Natural killer cell treated with Interleukin-12 subunit alpha and Interleukin-12 subunit beta and Interleukin-15 and Interleukin-18, amount 100 ng/mL, for 72 hours (primary cell): ENCODE measurements around the gene BATF2. TPM values are rescaled to one million over a fixed set of nuclear protein-coding genes. Genes with fewer than 3 reads are reported as not detected.

Source experiments
- ATAC-seq, 2 donors: fragments of 150-1000 bp; cut with Tn5 transposase in 1 of 2; sonication (Bioruptor Pico), chemical (Tn5 transposase) in 1 of 2; 2 replicates each; pipeline ENCODE4 v1.10.0; 2021
- DNase-seq: peaks from one replicate; pipeline ENCODE4 v3.0.0; 2022; ENCODE audit warnings: low spot score
- H3K27ac Mint-ChIP-seq, 2 donors: 1 replicate in 1 of 2; 2 replicates in 1 of 2; pipeline ENCODE4 v1.8.0; 2022; ENCODE audit warnings: mixed read lengths in 2 of 2, mild to moderate bottlenecking in 1 of 2, moderate library complexity in 1 of 2
- H3K27me3 Mint-ChIP-seq, 2 donors: 1 replicate in 1 of 2; 2 replicates in 1 of 2; pipeline ENCODE4 v1.8.0; 2022; ENCODE audit warnings: mixed read lengths in 2 of 2
- H3K36me3 Mint-ChIP-seq: one replicate; pipeline ENCODE4 v1.8.0; 2022; ENCODE audit warnings: mixed read lengths
- H3K4me1 Mint-ChIP-seq, 2 donors: 1 replicate in 1 of 2; 2 replicates in 1 of 2; pipeline ENCODE4 v1.8.0; 2022; ENCODE audit warnings: low read depth in 2 of 2, mixed read lengths in 2 of 2, mild to moderate bottlenecking in 1 of 2
- H3K4me3 Mint-ChIP-seq: one replicate; pipeline ENCODE4 v1.8.0; 2022; ENCODE audit warnings: mixed read lengths
- H3K9me3 Mint-ChIP-seq: 2 replicates; pipeline ENCODE4 v1.8.0; 2022; ENCODE audit warnings: mixed read lengths
- total RNA-seq, 2 donors: library from RNA; stranded (reverse); gene quantifications; one replicate each; pipeline ENCODE4 v1.2.3, GENCODE V29; 2022

The BATF2 gene
- total RNA-seq, 2 donors from 2014 or later, result not detected

DNA sequence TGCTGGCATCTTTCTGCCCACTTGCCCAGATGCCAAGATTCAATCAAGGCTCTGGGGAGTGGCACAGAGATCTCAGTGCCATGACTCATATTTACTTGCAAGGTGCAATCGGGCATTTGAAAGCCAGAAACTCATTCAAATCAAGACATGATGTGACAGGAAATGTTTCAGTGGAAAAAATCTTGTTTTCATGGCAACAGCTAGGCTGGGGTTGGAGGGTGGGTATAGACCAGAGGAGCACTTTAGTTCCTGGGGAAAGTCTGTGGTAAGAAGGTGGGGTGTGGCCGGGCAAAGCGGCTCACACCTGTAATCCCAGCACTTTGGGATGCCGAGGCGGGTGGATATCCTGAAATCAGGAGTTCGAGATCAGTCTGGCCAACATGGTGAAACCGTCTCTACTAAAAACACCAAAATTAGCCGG is 26.0 kb downstream of the BATF2 start:
- Mint-ChIP-seq H3K4me3 (peak overlapping the region; percentile 34), H3K27ac (peak overlapping the region; percentile 28 to 63)
- no peak for DNase-seq

DNA sequence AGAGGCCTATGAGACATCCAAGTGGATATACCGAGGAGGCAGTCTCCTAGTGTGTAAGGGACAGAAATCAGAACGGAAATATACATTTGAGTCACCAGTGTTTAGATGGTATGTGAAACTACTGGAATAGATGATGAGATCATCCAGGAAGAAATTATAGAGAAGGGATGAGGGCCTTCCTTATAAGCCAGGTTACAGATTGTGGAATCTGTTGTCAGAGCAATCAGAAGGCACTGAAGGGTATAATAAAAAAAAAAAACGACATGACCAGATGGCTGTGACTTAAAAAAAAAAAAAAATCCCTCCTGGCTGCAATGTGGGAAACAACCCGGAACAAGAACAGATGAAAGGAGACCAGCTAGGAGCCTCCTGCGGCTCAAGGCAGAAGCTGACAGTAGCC is 27.6 kb downstream of the BATF2 start:
- Mint-ChIP-seq H3K27ac (no peak overlapping the region), H3K27me3 (peaks cover 0 to 6% of the 10 kb centered on the region in 2 donors), H3K4me1 (peaks cover 0 to 1% of the 10 kb centered on the region in 2 donors), H3K36me3 (no peaks in the 10 kb centered on the region), H3K4me3 (no peak overlapping the region), H3K9me3 (no peaks in the 10 kb centered on the region)
- ATAC-seq (no peak), DNase-seq (no peak)

More for the DNA sequence above, 26.0 kb downstream of the BATF2 start:
- H3K4me1 Mint-ChIP-seq, result peaks cover 0 to 7% of the 10 kb centered on the region in 2 donors
- ATAC-seq, result no peak
- no peaks in the 10 kb centered on the region for H3K9me3 Mint-ChIP-seq
- no peaks in the 10 kb centered on the region for H3K36me3 Mint-ChIP-seq
- peaks cover 0 to 9% of the 10 kb centered on the region in 2 donors for H3K27me3 Mint-ChIP-seq

DNA sequence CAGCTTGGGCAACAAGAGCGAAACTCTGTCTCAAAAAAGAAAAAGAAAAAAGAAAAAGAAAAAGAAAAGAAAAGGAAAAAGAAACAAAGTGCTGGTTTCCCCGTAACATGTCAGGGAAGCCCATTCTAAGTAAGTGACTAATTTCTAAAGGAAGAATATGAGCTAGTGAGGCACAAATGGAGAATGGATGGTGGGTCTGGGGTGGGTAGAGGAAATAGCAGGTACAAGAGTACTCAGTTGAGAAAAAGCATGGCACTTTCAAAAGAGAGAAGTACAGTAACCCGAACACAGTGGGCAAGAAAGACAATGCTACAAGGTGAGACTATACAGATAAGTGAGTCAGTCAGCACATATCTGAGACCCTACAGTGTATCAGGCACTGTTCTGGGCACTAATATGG is 29.4 kb downstream of the BATF2 start:
- Mint-ChIP-seq H3K4me1 (no peaks in the 10 kb centered on the region), H3K9me3 (no peaks in the 10 kb centered on the region), H3K4me3 (peak overlapping the region; percentile 39), H3K27ac (no peak overlapping the region), H3K27me3 (peaks cover 0 to 5% of the 10 kb centered on the region in 2 donors), H3K36me3 (no peaks in the 10 kb centered on the region)
- ATAC-seq (peak in 1 of 2 donors; percentile 39), DNase-seq (no peak)

DNA sequence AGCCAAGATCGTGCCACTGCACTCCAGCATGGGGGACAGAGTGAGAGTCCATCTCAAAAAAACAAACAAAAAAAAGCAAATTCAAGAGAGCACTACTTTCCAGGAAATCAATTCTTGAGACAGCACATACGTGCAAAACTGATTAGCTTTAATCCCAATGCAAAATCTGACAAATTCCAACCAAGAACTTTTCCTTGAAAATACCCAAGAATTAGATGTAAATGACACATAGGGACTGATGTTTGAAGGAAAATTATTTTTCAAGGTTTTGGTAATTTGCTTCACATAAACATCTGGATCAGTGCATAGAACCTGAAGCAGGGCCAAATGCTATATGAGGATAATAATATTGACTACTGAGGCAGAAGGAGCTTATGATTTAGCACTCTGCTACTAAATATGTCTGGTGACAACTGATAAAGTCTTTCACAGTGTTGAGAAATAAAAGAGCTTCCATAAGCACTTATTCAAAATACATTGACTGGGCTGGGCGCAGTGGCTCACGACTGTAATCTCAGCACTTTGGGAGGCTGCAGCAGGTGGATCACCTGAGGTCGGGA is 33.6 kb downstream of the BATF2 start:
- H3K27ac Mint-ChIP-seq, result no peak overlapping the region
- no peaks in the 10 kb centered on the region for H3K9me3 Mint-ChIP-seq

DNA sequence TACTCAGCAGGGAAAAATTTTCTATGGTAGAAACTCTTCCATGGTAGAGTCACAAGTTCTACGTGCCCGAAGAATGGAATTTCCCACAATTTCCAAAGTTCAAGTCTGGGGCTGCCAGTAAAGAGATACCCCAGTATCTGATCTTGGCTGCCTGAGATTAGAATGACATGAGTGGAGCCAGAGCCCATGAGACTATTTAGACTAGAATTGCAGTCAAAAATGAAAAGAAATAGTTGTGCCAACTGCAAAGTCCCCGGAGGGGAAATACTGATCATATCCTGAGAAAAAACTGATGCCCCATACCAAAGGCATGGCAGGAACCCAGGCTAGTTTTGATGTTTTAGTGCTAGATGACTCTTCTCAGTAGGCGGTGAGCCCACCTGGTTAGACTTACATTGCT is 36.1 kb downstream of the BATF2 start:
- ATAC-seq (no peak), DNase-seq (no peak)
- no peaks in the 10 kb centered on the region for H3K36me3 Mint-ChIP-seq
- H3K4me3 Mint-ChIP-seq, result no peak overlapping the region
- no peaks in the 10 kb centered on the region for H3K9me3 Mint-ChIP-seq
- H3K4me1 Mint-ChIP-seq, result no peaks in the 10 kb centered on the region
- H3K27me3 Mint-ChIP-seq, result peaks cover 0 to 2% of the 10 kb centered on the region in 2 donors
- no peak overlapping the region for H3K27ac Mint-ChIP-seq

More for the DNA sequence above, 33.6 kb downstream of the BATF2 start:
- Mint-ChIP-seq H3K4me3 (no peak overlapping the region), H3K27me3 (peaks cover 0 to 2% of the 10 kb centered on the region in 2 donors), H3K4me1 (no peaks in the 10 kb centered on the region), H3K36me3 (no peaks in the 10 kb centered on the region)
- DNase-seq (no peak), ATAC-seq (no peak)

DNA sequence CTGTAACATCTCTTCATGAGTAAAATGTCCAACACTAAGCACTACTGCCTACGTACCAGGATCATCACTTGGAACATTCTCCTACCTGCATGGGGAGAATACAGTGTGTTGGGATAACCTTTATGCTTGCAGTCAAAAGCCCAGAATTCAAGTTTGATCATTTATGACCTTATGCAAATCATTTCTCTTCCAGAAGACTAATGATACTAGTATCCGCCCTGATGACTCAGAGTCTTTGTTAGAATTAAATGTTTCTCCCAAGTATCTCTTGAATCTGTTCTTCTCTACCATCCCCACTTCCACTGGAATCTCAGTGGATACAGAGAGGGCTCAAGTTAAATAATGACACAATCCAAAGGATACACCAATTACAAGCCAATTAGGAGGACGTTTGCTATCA is 37.3 kb downstream of the BATF2 start:
- ATAC-seq (no peak), DNase-seq (no peak)
- Mint-ChIP-seq H3K36me3 (no peaks in the 10 kb centered on the region), H3K4me1 (no peaks in the 10 kb centered on the region), H3K4me3 (no peak overlapping the region), H3K27ac (no peak overlapping the region), H3K9me3 (no peaks in the 10 kb centered on the region), H3K27me3 (no peaks in the 10 kb centered on the region)

DNA sequence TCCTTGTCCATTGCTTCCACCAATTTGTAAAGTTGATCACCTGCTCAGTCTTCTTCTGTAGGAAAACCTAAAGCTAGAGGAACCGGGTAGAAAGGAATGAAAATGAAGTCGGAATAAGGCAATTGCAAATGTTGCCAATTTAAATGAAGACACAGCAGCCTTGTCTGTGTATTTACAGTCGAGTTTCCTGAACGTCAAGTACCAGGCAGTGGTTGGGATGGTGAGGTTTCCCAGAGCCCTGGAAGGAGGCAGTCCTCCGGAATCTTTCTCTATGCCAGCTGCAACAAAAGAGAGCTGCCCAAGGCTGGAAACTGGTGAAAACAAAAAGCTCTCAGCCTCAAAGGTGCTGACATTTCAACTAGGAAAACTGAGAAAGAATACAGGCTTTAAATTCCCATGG is 42.6 kb downstream of the BATF2 start:
- ATAC-seq (no peak), DNase-seq (no peak)
- Mint-ChIP-seq H3K36me3 (no peaks in the 10 kb centered on the region), H3K27me3 (peaks cover 10 to 15% of the 10 kb centered on the region in 2 donors), H3K4me1 (no peaks in the 10 kb centered on the region), H3K27ac (no peak overlapping the region), H3K4me3 (no peak overlapping the region), H3K9me3 (no peaks in the 10 kb centered on the region)

DNA sequence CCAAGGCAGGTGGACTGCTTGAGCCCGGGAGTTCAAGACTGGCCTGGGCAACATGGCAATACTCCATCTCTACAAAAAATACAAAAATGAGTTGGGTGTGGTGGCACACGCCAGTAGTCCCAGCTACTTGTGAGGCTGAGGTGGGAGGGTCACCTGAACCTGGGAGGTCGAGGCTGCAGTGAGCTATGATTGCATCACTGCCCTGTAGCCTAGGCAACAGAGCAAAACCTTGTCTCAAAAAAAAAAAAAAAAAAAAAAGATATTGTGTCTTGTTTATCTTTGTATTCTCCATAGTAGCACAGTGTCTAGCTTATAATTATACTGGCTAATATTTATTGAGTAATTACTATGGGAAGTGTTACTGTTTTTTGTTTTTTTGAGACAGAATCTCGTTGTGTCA is 45.2 kb downstream of the BATF2 start:
- ATAC-seq (no peak), DNase-seq (no peak)
- no peak overlapping the region for H3K4me3 Mint-ChIP-seq
- H3K4me1 Mint-ChIP-seq, result no peaks in the 10 kb centered on the region
- no peak overlapping the region for H3K27ac Mint-ChIP-seq
- H3K36me3 Mint-ChIP-seq, result no peaks in the 10 kb centered on the region
- H3K27me3 Mint-ChIP-seq, result peaks cover 10 to 15% of the 10 kb centered on the region in 2 donors
- no peaks in the 10 kb centered on the region for H3K9me3 Mint-ChIP-seq

DNA sequence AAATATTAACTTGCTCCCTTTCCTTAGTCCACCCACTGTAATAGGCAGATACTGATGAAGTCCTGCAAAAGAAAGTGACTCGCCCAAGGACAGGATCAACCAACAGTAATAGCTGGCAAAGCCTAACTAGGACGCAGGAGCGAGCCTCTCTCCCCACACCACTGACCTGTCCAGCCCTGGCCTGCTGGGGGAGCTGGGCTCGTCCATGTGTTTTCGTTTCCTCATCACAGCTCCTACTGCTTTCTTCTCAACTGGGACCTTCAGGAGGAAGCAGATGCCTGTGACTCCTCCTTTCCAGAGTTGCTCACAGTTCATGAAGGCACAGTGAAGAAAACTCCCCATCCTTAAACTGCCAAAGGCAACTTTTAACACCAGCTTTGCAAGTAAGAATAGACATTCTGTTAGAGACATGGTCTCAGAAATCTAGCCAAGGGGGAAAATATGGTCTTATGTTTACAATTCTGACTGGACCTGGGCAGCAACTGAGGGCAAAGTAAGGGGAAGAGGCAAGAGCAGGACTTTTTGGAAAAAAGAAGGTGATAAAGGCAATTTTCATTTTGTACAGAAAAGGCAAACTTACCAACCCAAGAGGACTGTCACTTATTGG is 49.5 kb downstream of the BATF2 start:
- ATAC-seq (no peak), DNase-seq (no peak)
- Mint-ChIP-seq H3K36me3 (no peaks in the 10 kb centered on the region), H3K4me1 (no peaks in the 10 kb centered on the region), H3K27me3 (peaks cover 13 to 20% of the 10 kb centered on the region in 2 donors), H3K4me3 (no peak overlapping the region), H3K27ac (no peak overlapping the region), H3K9me3 (no peaks in the 10 kb centered on the region)

Other genes starting within 250 kb of the BATF2 start
- 1 to 10 TPM; 4.7 to 5.6 TPM for gene PYGM, start 237.0 kb downstream of the BATF2 start, total RNA-seq
- 100 to 1,000 TPM; 376 to 425 TPM for gene SF1, start 218.4 kb downstream of the BATF2 start, total RNA-seq
- gene MAP4K2, start 193.8 kb downstream of the BATF2 start, total RNA-seq, result 10 to 100 TPM; 17.6 to 47.1 TPM
- gene MEN1, start 186.4 kb downstream of the BATF2 start, total RNA-seq, result 10 to 100 TPM; 32.6 to 53.5 TPM
- gene CDC42BPG, start 152.3 kb downstream of the BATF2 start, total RNA-seq, result 1 to 10 TPM in 1 of 2 donors, under 1 TPM in 1; 0.59 to 1.9 TPM
- gene EHD1, start 118.3 kb downstream of the BATF2 start, total RNA-seq, result 100 to 1,000 TPM; 202 to 235 TPM
- 10 to 100 TPM; 24.1 to 31.9 TPM for gene ATG2A, start 79.8 kb downstream of the BATF2 start, total RNA-seq
- gene PPP2R5B, start 72.3 kb downstream of the BATF2 start, total RNA-seq, result 10 to 100 TPM; 32.6 to 35.6 TPM
- not detected for gene GPHA2, start 61.1 kb downstream of the BATF2 start, total RNA-seq
- gene MAJIN, start 24.9 kb downstream of the BATF2 start, total RNA-seq, result not detected
- gene ARL2, start 17.2 kb upstream of the BATF2 start, total RNA-seq, result 10 to 100 TPM; 29.4 to 50.5 TPM
- 10 to 100 TPM; 14.1 to 28.2 TPM for gene SNX15, start 30.5 kb upstream of the BATF2 start, total RNA-seq
- gene SAC3D1, start 44.2 kb upstream of the BATF2 start, total RNA-seq, result 10 to 100 TPM in 1 of 2 donors, 1 to 10 TPM in 1; 7.6 to 18.5 TPM
- 10 to 100 TPM; 14.2 to 34.7 TPM for gene NAALADL1, start 61.6 kb upstream of the BATF2 start, total RNA-seq
- 100 to 1,000 TPM in 1 of 2 donors, 10 to 100 TPM in 1; 59.2 to 140 TPM for gene CDCA5, start 87.1 kb upstream of the BATF2 start, total RNA-seq
- 10 to 100 TPM; 34.1 to 36.5 TPM for gene ZFPL1, start 87.3 kb upstream of the BATF2 start, total RNA-seq
- gene VPS51, start 99.2 kb upstream of the BATF2 start, total RNA-seq, result 100 to 1,000 TPM; 132 to 149 TPM
- 10 to 100 TPM; 18.6 to 30.7 TPM for gene TM7SF2, start 114.9 kb upstream of the BATF2 start, total RNA-seq
- gene ZNHIT2, start 120.7 kb upstream of the BATF2 start, total RNA-seq, result 10 to 100 TPM in 1 of 2 donors, 1 to 10 TPM in 1; 9.8 to 23.7 TPM
- gene FAU, start 125.2 kb upstream of the BATF2 start, total RNA-seq, result 100 to 1,000 TPM; 681 to 986 TPM
- gene MRPL49, start 125.3 kb upstream of the BATF2 start, total RNA-seq, result 10 to 100 TPM; 77.8 to 80.4 TPM
- 10 to 100 TPM; 78.8 to 80.1 TPM for gene SYVN1, start 137.5 kb upstream of the BATF2 start, total RNA-seq
- not detected for gene SPDYC, start 173.3 kb upstream of the BATF2 start, total RNA-seq
- 100 to 1,000 TPM; 141 to 146 TPM for gene CAPN1, start 185.0 kb upstream of the BATF2 start, total RNA-seq